ENCODE results near the gene AQP1. TPM values are rescaled to one million over a fixed set of nuclear protein-coding genes. Genes with fewer than 3 reads are reported as not detected.
A peak's percentile ranks its signal among the peaks of the same experiment; 100 is the strongest.

The AQP1 gene
- total RNA-seq: 100 to 1,000 TPM in 3 of 4 donors, 10 to 100 TPM in 1; 81.9 to 149 (median 113) TPM

DNA sequence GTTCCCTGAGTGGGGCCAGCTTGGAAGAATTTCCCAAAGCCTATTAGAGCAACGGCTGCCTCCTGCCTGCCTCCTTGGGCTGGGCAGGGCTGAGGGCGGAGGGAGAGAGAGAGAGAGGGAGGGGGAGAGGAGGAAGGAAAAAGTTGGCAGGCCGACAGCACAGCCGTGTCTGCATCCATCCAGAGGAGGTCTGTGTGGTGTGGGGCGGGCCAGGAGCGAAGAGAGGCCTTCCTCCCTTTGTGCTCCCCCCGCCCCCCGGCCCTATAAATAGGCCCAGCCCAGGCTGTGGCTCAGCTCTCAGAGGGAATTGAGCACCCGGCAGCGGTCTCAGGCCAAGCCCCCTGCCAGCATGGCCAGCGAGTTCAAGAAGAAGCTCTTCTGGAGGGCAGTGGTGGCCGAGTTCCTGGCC, at the start of gene AQP1:
Gene AQP1 (plus strand): TSS at position 293 of the 409 bp plus-strand sequence. CDS start 57 bp downstream, at position 350.
- TF ChIP-seq, protein P1, sequence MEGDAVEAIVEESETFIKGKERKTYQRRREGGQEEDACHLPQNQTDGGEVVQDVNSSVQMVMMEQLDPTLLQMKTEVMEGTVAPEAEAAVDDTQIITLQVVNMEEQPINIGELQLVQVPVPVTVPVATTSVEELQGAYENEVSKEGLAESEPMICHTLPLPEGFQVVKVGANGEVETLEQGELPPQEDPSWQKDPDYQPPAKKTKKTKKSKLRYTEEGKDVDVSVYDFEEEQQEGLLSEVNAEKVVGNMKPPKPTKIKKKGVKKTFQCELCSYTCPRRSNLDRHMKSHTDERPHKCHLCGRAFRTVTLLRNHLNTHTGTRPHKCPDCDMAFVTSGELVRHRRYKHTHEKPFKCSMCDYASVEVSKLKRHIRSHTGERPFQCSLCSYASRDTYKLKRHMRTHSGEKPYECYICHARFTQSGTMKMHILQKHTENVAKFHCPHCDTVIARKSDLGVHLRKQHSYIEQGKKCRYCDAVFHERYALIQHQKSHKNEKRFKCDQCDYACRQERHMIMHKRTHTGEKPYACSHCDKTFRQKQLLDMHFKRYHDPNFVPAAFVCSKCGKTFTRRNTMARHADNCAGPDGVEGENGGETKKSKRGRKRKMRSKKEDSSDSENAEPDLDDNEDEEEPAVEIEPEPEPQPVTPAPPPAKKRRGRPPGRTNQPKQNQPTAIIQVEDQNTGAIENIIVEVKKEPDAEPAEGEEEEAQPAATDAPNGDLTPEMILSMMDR (IDR thresholded peaks at IDR 0.05 in 4 of 5, conservative IDR thresholded peaks at IDR 0.05 in 1 of 5): no peak
- TF ChIP-seq POLR2A (IDR thresholded peaks at IDR 0.05): peak; percentile 19 to 58
- Histone ChIP-seq H3K36me3 (no peaks in the 10 kb centered on the region), H3K27me3 (no peaks in the 10 kb centered on the region), H3K9me3 (no peaks in the 10 kb centered on the region), H3K4me3 (peak within 1 kb of the TSS; percentile 33 to 49 (median 42)), H3K4me1 (peaks cover 3 to 11% of the 10 kb centered on the region in 2 donors), H3K27ac (peak within 1 kb of the TSS; percentile 58 to 73 (median 64))
- intact Hi-C loops (cut with DNase I; ENCODE audit: low total_unique reads) (no loop called here), in situ Hi-C loops (cut with MboI; ENCODE audit: low sequenced_read_pairs in 4 of 4) (no loop called here)
- DNase-seq (no peak), ATAC-seq (peak in 1 of 2 donors; percentile 29)

DNA sequence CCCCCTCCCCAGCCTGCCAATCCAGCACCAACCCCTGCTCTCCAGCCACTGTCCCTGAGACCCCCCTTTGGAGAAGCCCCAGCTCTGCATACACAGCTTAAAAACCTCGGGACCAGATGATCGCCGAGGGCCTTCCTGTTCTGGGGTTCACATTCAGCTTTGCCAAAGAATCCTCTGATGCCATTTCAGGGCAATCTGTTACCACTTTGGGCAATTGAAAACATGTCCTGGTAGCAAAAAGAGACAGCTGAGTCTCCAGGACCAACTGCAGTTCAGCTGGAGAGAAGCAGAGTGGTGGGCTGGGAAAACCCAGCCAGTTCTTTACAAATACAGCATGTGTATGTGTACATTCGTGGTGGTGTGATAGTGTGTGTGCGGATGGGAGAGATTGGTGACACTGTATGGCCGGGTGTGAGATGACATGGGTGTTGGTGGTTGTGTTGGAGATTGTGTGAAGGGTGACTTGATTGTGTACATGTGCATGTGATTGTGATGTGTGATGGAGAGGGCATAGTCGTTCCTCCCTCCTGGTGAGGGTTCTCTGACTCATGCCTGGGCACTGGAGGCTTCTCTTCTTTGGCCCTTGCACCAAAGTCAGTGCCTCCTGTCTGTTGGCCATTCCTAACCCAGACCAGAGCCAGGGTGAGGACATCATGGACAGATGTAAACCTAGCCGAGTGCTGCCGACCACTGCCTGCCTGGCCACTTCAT, 48.5 kb upstream of the AQP1 start:
- DNase-seq (no peak), ATAC-seq (no peak)
- Histone ChIP-seq H3K36me3 (no peaks in the 10 kb centered on the region), H3K4me3 (no peak overlapping the region), H3K4me1 (peaks cover 0 to 12% of the 10 kb centered on the region in 2 donors), H3K9me3 (no peaks in the 10 kb centered on the region), H3K27ac (peak overlapping the region in 2 of 4 donors; percentile 33 to 36), H3K27me3 (no peaks in the 10 kb centered on the region)
- intact Hi-C loops (cut with DNase I; ENCODE audit: low total_unique reads) (no loop called here), in situ Hi-C loops (cut with MboI; ENCODE audit: low sequenced_read_pairs in 4 of 4) (no loop called here)
- TF ChIP-seq, protein P1 (IDR thresholded peaks at IDR 0.05 in 4 of 5, conservative IDR thresholded peaks at IDR 0.05 in 1 of 5): no peak
- TF ChIP-seq POLR2A (IDR thresholded peaks at IDR 0.05): no peak

DNA sequence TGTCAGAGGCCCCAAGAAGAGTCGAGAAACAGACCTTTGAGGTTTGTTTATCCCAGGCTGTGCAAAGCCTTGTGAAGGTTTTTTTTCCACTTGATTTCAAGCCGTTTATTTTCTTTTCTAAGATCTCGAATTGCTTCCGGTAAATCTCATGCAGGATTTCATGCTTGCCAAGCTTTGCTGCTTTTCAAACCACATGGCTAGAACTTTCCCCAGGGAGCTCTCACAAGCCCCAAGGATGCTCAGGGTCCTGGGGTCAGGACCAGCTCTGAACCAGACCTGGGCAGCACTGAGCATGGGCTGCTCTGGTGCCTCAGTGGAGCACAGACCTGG, 48.0 kb upstream of the AQP1 start:
- ATAC-seq: no peak
- Histone ChIP-seq H3K36me3 (no peaks in the 10 kb centered on the region), H3K9me3 (no peaks in the 10 kb centered on the region), H3K4me1 (peaks cover 0 to 13% of the 10 kb centered on the region in 2 donors), H3K4me3 (no peak overlapping the region), H3K27ac (peak overlapping the region in 2 of 4 donors; percentile 33 to 36), H3K27me3 (no peaks in the 10 kb centered on the region)
- DNase-seq: no peak
- intact Hi-C loops (cut with DNase I; ENCODE audit: low total_unique reads): no loop called here
- TF ChIP-seq POLR2A (IDR thresholded peaks at IDR 0.05): no peak
- TF ChIP-seq, protein P1 (IDR thresholded peaks at IDR 0.05 in 4 of 5, conservative IDR thresholded peaks at IDR 0.05 in 1 of 5): no peak
- in situ Hi-C loops (cut with MboI; ENCODE audit: low sequenced_read_pairs in 4 of 4): no loop called here

DNA sequence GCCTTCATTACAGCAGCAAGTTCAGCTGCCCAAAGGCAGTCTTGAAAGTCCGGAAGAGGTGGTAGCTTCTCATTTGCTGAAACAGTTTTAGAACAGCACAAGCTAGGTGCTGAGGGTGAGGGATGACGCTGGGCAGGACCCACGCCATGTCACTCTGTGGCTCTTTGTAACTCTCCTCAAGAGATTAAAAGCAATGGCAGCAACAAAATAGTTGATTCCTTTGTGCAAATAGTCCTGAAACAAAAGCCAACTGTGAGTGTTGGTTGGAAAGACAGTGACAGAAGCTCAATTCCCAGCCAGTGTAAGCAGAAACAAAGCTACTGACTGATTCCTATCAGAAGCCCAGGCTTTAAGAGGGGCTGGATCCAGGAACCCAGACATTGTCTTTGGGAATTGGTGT, 47.6 kb upstream of the AQP1 start:
- no peak overlapping the region for H3K27ac ChIP-seq
- no peaks in the 10 kb centered on the region for H3K27me3 ChIP-seq
- DNase-seq (no peak), ATAC-seq (no peak)
- H3K4me3 ChIP-seq: no peak overlapping the region
- in situ Hi-C loops (cut with MboI; ENCODE audit: low sequenced_read_pairs in 4 of 4): no loop called here
- no peaks in the 10 kb centered on the region for H3K36me3 ChIP-seq
- H3K4me1 ChIP-seq: peaks cover 0 to 17% of the 10 kb centered on the region in 2 donors
- no peak for TF ChIP-seq POLR2A (IDR thresholded peaks at IDR 0.05)
- TF ChIP-seq, protein P1 (IDR thresholded peaks at IDR 0.05 in 4 of 5, conservative IDR thresholded peaks at IDR 0.05 in 1 of 5): no peak
- intact Hi-C loops (cut with DNase I; ENCODE audit: low total_unique reads): no loop called here
- H3K9me3 ChIP-seq: no peaks in the 10 kb centered on the region

Measured in gastrocnemius medialis (tissue), 4 donors.